GM19438 (cell line): ENCODE results near the gene STAP1.
"Not testable (repeated sequence)": the region's sequence is repeated elsewhere in the genome, so short reads cannot be mapped to it uniquely, and the experiment has no call there.

Experiments
- ATAC-seq: cut with Tn5 transposase; IDR thresholded peaks from one replicate; pipeline ENCODE4 v1.9.1; 2021; ENCODE audit warnings: low read depth; ENCODE audit not compliant: unreplicated experiment

The STAP1 gene, protein sequence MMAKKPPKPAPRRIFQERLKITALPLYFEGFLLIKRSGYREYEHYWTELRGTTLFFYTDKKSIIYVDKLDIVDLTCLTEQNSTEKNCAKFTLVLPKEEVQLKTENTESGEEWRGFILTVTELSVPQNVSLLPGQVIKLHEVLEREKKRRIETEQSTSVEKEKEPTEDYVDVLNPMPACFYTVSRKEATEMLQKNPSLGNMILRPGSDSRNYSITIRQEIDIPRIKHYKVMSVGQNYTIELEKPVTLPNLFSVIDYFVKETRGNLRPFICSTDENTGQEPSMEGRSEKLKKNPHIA

DNA sequence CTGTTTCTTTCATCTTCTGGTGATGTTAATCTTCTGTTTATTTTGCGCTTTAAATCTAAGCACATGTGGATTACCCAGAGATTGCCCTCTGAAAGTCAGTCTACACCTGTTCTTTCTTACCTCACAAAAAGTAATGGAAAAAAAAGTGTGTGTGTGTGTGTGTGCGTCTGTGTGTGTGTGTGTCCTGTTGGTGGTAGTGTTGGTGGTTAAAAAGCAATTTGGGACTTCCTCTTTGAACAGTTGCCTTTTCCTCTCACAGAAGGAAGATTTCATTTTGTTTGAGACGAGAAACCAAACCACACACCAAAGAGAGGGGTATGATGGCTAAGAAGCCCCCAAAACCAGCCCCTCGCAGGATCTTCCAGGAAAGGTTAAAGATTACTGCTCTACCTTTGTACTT, at the start of gene STAP1:
Gene STAP1, plus strand, starts transcription at position 235 of the 400 bp plus-strand sequence. Its CDS starts 83 bp downstream, at position 318.
- ATAC-seq = peak; percentile 64

DNA sequence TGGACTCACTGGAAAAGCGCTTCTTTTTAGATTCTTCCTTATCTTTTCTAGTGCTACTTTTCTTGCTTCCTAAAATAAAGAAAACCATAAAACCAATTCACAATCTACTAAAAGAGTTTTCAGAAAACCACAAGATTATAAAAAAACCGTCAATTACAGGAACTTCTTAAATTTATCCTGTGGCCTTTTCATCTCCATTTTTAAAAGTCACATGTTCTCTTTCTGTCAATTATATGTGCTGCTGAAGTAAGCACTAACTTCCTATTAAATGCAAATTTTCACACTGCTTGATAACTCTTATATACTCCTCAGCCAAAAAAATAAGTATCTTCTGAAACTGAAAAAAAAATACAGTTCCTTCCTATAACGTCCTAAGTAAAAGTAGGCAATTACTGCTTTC, 46.0 kb upstream of the STAP1 start:
- no peak for ATAC-seq

DNA sequence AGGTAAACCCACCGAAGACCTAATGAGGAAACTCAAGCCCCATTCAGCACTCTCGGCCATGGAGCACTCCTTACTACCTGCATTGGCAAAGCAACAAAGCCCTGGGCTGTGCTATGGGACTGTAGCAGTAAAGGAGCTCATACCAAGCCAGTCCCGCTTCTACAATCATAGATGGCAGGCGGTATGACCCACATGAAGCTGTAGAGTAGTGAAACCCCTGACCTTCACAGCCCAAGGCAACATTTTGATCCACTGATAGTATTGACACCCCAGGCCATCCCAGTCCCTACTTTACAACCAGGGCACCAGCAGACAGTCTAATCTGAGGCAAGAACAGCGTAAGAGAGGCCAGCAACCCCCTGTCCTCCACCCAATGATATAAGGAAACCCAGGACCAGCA, 38.4 kb upstream of the STAP1 start:
- no peak for ATAC-seq

DNA sequence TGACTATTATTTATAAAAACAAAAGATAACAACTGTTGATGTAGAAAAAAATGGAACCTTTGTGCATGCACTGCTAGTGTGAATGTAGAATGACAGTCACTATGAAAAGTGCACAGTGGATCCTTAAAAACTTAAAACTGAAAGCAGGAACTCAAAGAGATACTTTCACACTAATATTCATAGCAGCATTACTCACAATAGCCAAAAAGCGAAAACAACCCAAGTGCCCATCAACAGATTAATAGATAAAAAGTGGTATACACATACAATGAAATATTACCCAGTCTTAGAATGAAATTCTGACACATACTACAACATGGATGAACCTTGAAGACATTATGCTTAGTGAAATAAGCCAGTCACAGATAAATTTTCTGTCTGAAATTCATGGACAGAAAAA, 37.0 kb upstream of the STAP1 start:
- no peak for ATAC-seq

DNA sequence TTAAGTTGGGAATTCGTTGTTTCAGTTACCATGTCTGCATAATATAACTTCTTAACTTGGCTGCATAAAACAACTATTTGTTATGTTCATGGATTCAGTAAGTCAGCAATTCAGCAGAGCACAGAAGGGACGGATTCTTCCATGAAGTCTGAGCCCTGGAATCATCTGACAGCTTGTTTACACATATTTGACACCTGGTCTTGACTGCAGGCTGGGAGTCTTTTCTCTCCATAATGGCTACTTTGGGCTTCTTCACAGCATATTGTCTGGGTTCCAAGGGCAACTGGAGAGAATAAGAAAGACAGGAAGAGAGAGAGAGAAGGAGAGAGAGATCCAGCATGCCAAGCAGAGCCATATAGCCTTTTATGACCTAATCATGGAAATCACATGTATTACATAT, 36.3 kb upstream of the STAP1 start:
- ATAC-seq = no peak

DNA sequence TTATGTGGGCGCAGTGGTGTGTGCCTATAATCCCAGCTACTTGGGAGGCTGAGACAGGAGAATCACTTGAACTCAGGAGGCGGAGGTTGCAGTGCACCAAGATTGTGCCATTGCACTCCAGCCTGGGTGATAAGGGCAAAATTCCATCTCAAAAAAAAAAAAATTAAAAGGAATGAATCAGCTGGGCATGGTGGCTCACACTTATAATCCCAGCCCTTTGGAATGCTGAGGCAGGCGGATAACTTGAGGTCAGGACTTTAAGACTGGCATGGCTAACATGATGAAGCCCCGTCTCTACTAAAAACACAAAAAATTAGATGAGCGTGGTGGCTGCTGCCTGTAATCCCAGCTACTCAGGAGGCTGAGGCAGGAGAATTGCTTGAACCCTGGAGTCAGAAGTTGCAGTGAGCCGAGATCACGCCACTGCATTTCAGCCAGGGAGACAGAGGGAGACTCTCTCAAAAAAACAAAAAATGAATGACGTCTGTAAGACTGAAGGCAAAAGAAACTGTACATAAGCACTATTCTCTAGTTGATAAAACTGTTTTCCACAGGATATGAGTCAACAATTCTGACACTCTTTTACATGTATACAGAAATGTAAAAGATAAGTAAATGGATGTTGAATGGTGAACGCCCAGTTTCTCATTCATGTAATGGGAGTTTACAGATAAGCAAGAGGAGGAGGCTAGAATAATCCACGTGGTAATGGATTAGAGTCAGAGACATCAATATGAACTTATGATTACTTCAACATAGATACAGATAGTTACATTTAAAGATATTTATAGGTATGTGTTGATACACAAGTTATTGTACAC, 35.5 kb upstream of the STAP1 start:
- ATAC-seq = no peak

DNA sequence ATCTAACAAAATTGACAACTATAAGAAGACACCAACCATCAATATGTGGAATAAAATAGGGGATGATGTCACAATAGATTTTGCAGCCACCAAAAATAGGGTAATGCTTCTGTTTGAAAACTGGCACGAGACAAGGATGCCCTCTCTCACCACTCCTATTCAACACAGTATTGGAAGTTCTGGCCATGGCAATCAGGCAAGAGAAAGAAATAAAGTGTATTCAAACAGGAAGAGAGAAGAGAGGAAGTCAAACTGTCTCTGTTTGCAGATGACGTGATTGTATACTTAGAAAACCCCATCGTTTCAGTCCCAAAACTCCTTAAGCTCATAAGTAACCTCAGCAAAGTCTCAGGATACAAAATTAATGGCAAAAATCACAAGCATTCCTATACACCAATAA, 34.4 kb upstream of the STAP1 start:
- not testable (repeated sequence) for ATAC-seq

DNA sequence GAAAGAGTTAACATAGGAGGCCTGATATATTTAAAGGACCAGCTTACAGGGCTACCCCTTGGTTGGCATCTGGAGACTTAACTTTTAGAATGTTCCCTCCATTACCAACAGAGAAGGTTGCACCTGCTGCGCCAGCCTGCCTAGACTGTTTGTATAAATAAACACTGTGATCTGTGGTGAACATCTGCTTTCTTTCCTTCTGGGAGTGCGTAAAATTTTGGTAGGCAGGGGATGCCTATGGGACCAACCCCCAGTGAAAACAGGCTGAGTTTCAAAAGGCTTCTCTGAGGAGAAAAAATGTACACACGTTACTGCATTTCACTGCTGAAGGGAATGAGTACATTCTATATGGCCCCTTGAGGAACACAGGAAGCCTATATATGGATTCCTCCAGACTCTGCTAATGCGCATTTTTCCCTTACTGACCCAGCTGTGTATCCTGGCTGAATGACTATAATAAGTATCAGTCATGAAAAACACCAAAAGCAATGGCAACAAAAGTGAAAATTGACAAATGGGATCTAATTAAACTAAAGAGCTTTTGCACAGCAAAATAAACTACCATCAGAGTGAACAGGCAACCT, 27.1 kb upstream of the STAP1 start:
- ATAC-seq = no peak

DNA sequence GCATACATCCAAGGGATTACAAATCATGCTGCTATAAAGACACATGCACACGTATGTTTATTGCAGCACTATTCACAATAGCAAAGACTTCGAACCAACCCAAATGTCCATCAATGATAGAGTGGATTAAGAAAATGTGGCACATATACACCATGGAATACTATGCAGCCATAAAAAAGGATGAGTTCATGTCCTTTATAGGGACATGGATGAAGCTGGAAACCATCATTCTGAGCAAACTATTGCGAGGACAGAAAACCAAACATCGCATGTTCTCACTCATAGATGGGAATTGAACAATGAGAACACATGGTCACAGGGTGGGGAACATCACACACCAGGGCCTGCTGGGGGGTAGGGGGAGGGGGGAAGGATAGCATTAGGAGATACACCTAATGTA, 26.1 kb upstream of the STAP1 start:
- not testable (repeated sequence) for ATAC-seq

DNA sequence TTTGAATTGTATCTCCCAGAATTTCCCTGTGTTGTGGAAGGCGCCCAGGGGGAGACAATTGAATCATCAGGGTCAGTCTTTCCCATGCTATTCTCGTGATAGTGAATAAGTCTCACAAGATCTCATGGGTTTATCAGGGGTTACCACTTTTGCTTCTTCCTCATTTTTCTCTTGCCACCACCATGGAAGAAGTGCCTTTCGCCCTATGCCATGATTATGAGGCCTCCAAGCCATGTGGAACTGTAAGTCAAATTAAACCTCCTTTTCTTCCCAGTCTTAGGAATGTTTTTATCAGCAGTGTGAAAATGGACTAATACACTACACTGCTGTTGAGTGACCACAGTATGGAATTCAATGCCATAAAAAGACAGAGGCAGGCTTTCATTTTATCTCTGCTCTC, 25.4 kb upstream of the STAP1 start:
- ATAC-seq = no peak

DNA sequence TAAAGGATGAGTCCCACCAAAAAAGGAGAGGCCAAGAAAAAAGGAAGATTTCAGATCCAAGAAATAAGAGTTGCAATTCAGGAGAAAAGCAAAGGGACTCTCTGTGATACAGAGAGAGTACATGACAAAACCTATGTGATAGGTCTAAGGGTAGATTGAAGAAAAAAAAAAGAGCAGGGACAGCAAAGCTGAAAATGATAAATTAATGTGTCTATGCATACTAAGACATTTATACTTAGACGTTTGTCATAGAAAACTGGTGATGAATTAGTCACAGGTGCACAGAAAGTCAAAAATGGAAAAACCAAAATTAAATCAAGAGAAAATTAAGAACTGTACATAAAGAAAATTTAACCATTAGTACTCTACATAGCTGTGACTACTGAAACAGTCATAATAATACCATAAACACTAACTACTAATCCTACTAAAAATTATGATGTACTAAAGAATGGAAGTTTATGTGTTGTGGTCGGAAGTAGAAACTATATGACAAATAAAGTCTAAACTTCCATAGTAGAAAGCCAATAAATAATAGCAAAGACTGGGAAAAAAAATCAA, 23.2 kb upstream of the STAP1 start:
- ATAC-seq = no peak

DNA sequence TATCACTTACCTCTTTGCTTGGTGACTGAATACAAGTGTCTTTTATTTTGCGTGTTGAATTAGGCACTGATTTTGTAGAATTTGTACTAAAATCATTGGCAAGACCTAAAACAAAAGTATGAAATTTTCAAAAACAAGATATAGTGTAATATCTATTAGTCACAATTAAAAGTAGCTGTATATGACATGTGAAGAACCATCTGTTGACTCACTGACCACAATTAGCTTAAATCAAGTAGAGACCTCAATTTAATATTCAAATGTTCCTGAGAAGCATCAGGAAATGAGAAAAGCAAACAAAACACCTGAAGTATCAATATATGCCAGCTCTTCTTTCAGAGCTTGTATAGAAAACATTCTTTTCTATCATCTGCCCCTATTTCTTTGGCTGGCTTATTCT, 18.7 kb upstream of the STAP1 start:
- no peak for ATAC-seq

DNA sequence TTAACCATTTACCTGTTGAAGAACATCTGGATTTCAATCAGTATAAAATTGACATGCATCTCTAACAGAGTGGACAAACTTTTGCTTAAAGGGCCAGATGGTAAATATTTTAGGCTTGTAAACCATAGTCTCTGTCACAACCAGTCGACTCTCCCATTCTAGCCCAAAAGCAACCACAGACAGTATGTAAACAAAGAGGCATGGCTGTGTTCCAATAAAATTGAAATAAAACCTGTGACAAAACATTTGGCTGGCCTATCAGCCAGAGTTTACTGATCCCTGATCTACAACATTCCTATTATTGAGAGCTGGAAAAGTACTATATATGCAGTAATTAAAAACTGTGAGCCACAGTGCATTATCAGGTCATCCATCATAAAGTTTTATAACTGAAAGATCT, 16.5 kb upstream of the STAP1 start:
- ATAC-seq = no peak

DNA sequence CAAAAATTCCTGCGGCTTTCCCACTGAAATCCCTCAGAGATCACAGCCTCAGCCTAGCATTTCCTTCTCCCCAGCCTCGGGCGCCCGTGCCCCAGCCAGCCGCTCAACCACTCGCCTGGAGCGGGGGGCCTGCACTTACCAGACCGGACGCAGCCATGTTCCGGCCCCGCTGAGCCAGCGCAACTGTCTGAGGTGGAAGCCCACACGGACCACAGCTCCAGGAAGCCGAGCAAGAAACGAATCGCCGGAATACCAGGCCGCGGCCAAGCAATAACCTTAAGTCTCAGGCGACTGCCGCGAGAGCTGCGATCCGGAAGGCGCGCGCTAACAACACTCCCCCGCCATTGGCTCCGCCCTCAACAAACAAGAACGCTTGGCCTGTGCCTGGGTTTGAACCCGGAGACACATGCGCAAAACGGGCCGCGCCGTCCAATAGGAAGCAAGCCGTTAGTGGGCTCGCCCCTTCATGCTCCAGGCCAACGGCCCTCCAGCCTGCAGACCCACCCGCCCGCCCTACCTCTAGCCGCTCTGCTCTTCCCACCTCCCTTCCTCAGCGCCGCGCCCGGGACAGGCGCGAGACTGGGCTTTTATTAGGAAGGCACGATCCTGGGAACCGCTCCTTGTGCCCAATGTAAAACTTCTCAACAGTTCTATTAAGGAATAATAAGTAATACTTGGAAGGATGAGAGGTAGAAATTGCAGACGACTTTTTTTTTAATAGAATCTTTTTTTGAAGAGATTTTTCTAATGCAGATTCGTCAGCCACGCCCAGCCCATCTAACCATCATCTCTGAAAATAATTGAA, 13.1 kb upstream of the STAP1 start, which contains the start of gene CENPC:
Gene CENPC, minus strand, starts transcription at position 305 of the 805 bp plus-strand sequence. Its CDS starts 148 bp downstream, at position 157.
- peak; percentile 95 for ATAC-seq

DNA sequence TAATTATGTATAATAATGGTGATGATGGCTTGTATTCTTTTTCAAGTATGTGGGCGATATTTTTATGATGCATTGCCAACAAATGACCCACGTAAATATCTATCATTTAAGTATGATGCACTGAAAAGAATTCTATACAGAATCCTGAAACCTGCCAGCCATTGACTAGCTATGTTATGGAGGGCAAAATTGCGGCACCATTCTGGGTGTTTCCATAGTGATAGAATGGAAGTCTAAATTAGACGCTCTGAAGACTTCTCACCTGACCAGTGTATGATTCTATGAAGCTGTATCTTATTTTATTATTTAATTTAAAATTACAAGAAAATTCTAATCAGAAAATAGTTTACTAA, 12.5 kb upstream of the STAP1 start:
- no peak for ATAC-seq

DNA sequence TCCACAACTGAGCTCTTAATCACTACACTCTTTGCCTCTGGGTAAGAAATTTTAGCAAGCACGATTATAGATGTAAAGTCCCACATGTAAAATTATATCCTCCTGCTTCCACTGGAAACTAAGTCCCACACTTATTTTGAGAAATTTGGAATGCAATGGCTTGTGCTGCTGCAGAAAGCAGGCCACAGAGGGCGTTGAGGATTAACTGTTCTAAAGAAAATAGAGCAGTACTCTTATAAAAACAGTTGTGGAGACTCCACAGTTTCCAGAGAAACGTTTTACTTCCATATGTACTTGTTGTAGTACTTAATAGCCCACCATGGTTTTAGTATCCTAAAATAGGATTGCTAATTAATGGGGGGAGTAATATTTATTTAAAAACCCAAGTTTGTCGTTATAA, 11.6 kb upstream of the STAP1 start:
- ATAC-seq = no peak

DNA sequence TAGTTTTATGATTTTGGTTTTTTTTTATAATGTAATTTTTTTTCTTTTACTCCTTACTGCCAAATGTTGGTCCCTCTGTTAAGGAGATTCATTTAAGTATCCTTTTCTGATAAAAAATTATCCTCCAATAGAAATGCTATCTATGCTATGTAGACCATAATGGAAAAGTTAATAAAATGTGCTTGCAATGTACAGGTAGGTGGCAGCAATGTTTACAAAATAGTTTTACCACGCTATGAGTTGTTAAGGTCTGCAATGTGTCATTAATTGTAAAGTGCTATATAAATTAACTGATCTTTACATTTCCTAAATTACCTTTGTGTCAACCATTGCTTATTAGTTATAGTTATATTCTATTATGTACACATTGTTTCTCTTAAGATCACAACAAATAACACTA, 9.4 kb upstream of the STAP1 start:
- no peak for ATAC-seq

DNA sequence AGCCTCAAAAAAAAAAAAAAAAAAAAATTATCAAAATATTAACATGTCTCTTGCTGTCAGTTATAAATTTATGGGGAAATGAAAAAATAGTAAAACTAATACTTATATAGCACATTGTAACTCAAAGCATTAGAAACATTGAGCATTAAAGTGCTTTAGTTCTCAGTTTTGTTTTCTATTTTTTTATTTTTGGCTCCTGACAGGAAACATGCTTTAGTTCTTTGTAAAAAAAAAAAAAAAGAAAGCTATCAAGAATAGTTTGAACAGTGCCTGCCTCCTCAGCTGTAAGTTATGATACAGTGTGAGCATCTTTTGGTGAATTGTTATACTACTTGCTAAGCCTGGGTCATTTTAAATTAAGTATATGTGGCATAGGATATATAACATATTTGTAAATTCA, 8.1 kb upstream of the STAP1 start:
- peak; percentile 44 for ATAC-seq

DNA sequence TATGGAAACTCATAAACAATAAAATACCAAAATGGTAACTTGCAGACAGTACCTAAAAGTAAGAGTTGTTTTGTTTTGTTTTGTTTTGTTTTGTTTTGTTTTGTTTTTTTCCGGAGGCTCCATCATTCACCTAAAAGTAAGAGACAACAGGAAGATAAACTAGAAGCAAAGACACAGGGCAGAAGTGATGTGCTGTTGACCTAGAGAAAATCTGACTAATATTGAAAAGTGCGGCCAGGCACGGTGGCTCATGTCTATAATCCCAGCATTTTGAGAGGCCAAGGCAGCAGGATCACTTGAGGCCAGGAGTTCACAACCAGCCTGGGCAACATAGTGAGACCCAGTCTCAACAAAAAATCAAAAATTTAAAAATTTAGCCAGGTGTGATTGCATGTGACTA, 7.7 kb upstream of the STAP1 start:
- peak; percentile 43 for ATAC-seq

DNA sequence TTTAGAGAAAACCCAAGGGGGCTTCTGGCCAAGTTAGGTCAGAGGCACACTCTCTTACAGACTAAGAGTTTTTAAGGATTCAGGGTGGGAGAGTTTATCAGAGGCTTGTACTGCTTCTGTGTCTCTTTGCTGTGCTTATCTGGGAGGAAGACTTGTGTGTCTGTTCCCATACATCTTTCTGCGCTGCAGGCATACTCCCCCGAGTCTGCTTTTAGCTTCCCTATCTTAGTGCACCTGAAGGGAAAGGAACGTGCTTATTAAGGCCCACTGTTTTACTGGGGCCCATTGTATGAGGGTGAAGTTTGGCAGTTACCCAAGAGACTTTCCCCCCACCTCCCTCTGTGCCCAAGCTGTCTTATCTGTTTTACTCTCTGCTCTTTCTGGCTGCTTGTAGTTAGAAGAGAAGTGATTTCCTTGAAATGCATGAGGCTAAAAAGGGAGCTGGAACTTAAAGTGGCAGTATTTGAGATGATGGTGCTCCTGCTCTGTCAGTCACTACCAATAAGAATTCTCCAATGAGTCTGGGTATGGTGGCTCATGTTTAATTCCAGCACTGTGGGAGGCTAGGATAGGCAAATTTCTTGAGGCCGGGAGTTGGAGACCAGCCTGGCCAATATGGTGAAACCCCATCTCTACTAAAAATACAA, 6.3 kb upstream of the STAP1 start:
- ATAC-seq = not testable (repeated sequence)
